H1 (cell line): ENCODE measurements around the gene SLC24A5.

Source experiments
- EP300 ChIP-seq, 2 experiments: IDR thresholded peaks; 1 replicate in 1 of 2; 2 replicates in 1 of 2; pipeline ENCODE4 v1.6.1; 2011 to 2012; ENCODE audit warnings: low read depth in 2 of 2, low read length in 2 of 2, mild to moderate bottlenecking in 2 of 2, borderline replicate concordance in 1 of 2, inconsistent platforms in 1 of 2, moderate library complexity in 1 of 2
- POLR2A ChIP-seq, 2 experiments: IDR thresholded peaks; 1 replicate in 1 of 2; 2 replicates in 1 of 2; pipeline ENCODE4 v1.6.1; 2011; ENCODE audit warnings: low read depth in 2 of 2, low read length in 2 of 2, mild to moderate bottlenecking in 2 of 2; ENCODE audit errors: control extremely low read depth in 1 of 2
- TF ChIP-seq, protein P1 (sequence below), 3 experiments: IDR thresholded peaks; 1 replicate in 2 of 3; 2 replicates in 1 of 3; pipeline versions ENCODE4 v1.5.1 to v1.6.1; 2011; ENCODE audit warnings: low read length in 3 of 3, mild to moderate bottlenecking in 3 of 3, inconsistent platforms in 2 of 3, low read depth in 1 of 3, moderate library complexity in 1 of 3; ENCODE audit not compliant: insufficient read depth in 1 of 3; ENCODE audit errors: control extremely low read depth in 1 of 3
- TF ChIP-seq, protein P2 (sequence below): IDR thresholded peaks from 2 replicates; pipeline ENCODE4 v1.6.1; 2012; ENCODE audit warnings: low read length, inconsistent platforms
- TF ChIP-seq, protein P3 (sequence below): IDR thresholded peaks from 2 replicates; pipeline ENCODE4 v1.6.1; 2011; ENCODE audit warnings: low read length, improper control_type of control experiment

DNA sequence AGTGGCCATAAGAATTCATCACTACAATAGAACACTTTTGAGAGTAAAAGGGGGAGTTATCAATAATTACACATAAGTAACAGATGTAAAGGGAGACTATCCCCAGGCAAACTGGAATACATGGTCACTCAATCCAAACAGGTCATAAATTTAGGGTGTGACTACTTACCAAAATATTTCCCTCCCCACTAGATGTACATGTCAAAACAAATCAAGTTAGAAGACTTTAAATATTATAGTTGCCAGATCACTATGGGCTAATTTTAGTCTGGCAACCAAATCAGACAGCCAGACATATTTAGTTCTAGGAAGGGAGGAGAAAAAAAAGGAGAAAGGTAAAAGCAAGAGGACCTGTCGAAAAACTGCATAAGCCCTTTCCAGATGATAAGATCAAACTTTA lies 23.1 kb downstream of the SLC24A5 start:
- TF ChIP-seq, protein P1, sequence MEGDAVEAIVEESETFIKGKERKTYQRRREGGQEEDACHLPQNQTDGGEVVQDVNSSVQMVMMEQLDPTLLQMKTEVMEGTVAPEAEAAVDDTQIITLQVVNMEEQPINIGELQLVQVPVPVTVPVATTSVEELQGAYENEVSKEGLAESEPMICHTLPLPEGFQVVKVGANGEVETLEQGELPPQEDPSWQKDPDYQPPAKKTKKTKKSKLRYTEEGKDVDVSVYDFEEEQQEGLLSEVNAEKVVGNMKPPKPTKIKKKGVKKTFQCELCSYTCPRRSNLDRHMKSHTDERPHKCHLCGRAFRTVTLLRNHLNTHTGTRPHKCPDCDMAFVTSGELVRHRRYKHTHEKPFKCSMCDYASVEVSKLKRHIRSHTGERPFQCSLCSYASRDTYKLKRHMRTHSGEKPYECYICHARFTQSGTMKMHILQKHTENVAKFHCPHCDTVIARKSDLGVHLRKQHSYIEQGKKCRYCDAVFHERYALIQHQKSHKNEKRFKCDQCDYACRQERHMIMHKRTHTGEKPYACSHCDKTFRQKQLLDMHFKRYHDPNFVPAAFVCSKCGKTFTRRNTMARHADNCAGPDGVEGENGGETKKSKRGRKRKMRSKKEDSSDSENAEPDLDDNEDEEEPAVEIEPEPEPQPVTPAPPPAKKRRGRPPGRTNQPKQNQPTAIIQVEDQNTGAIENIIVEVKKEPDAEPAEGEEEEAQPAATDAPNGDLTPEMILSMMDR (IDR thresholded peaks at IDR 0.05; ENCODE audit: control extremely low read depth in 1 of 3, insufficient read depth in 1 of 3, low read depth in 1 of 3, low read length in 3 of 3) = no peak
- TF ChIP-seq, protein P2, sequence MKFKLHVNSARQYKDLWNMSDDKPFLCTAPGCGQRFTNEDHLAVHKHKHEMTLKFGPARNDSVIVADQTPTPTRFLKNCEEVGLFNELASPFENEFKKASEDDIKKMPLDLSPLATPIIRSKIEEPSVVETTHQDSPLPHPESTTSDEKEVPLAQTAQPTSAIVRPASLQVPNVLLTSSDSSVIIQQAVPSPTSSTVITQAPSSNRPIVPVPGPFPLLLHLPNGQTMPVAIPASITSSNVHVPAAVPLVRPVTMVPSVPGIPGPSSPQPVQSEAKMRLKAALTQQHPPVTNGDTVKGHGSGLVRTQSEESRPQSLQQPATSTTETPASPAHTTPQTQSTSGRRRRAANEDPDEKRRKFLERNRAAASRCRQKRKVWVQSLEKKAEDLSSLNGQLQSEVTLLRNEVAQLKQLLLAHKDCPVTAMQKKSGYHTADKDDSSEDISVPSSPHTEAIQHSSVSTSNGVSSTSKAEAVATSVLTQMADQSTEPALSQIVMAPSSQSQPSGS = no peak
- TF ChIP-seq EP300 (IDR thresholded peaks at IDR 0.05; ENCODE audit: borderline replicate concordance in 1 of 2, low read depth in 2 of 2, low read length in 2 of 2) (no peak), POLR2A (IDR thresholded peaks at IDR 0.05; ENCODE audit: control extremely low read depth in 1 of 2, low read depth in 2 of 2, low read length in 2 of 2) (no peak)
- TF ChIP-seq, protein P3, sequence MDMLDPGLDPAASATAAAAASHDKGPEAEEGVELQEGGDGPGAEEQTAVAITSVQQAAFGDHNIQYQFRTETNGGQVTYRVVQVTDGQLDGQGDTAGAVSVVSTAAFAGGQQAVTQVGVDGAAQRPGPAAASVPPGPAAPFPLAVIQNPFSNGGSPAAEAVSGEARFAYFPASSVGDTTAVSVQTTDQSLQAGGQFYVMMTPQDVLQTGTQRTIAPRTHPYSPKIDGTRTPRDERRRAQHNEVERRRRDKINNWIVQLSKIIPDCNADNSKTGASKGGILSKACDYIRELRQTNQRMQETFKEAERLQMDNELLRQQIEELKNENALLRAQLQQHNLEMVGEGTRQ = no peak
